GM12878 (cell line): ENCODE measurements around the gene NUP50. TPM values are rescaled to one million over a fixed set of nuclear protein-coding genes. Genes with fewer than 3 reads are reported as not detected.

Experiments used
- ATAC-seq: fragments of 200-7000 bp; cut with Tn5 transposase; 3 replicates; pipeline ENCODE4 v1.9.1; 2020; ENCODE audit warnings: mild to moderate bottlenecking, moderate library complexity
- BruUV-seq: library from RNA; stranded (reverse); fragments of 400-500 nt; replicated peaks from 2 replicates; lab custom pipeline; 2021; lab: Mats Ljungman, UMichigan
- CTCF ChIA-PET: fragments of 300-600 bp; sonication (Branson Sonifier 250); formaldehyde crosslinking; extraction: SDS; loops from one replicate; lab custom pipeline; 2021; ENCODE audit warnings: inconsistent platforms; lab: Yijun Ruan, JAX
- POLR2A ChIA-PET: fragments of 350-600 bp; formaldehyde crosslinking; extraction: SDS; loops from one replicate; lab custom pipeline; 2021; ENCODE audit warnings: inconsistent platforms; lab: Charles Lee
- RAD21 ChIA-PET: fragments of 300-600 bp; sonication (Branson Sonifier 250); formaldehyde crosslinking; loops from one replicate; lab custom pipeline; 2023; ENCODE audit warnings: antibody characterized with exemption; ENCODE audit not compliant: unreplicated experiment; lab: Charles Lee
- SMC1A ChIA-PET: fragments of 300-600 bp; sonication (Branson Sonifier 250); formaldehyde crosslinking; loops from one replicate; lab custom pipeline; 2023; ENCODE audit not compliant: unreplicated experiment, uncharacterized antibody; lab: Charles Lee
- DNase-seq: peaks from one replicate; pipeline ENCODE4 v3.0.0-alpha.2; 2011; ENCODE audit warnings: low read depth, low spot score
- FAIRE-seq: peaks from 3 replicates; lab custom pipeline; 2011; peaks lifted over from hg19 to GRCh38; lab: Jason Lieb, UNC
- H2AFZ ChIP-seq: 2 replicates; pipeline ENCODE4 v1.6.0; 2011; ENCODE audit warnings: low read depth, low read length, control low read depth; ENCODE audit not compliant: control insufficient read depth
- H3K27ac ChIP-seq: 2 replicates; pipeline ENCODE4 v1.5.1; 2011; ENCODE audit warnings: control low read depth; ENCODE audit not compliant: control insufficient read depth, insufficient read depth
- H3K27me3 ChIP-seq, 2 experiments: replicated peaks in 1 of 2; 2 replicates each; pipeline versions ENCODE4 v1.6.0 to v1.6.1; 2011; ENCODE audit warnings: low read length in 1 of 2; ENCODE audit not compliant: control insufficient read depth in 2 of 2, insufficient read depth in 2 of 2
- H3K36me3 ChIP-seq, 2 experiments: 2 replicates each; pipeline ENCODE4 v1.5.1; 2011; ENCODE audit warnings: low read length in 1 of 2; ENCODE audit not compliant: control insufficient read depth in 2 of 2, insufficient read depth in 2 of 2
- H3K4me1 ChIP-seq: 2 replicates; pipeline ENCODE4 v1.6.1; 2011; ENCODE audit warnings: mild to moderate bottlenecking, low read length, moderate library complexity, mixed read lengths; ENCODE audit not compliant: control insufficient read depth, insufficient read depth
- H3K4me2 ChIP-seq: 2 replicates; pipeline ENCODE4 v1.6.0; 2011; ENCODE audit warnings: control low read depth; ENCODE audit not compliant: control insufficient read depth, insufficient read depth
- H3K4me3 ChIP-seq: fragments of 200-600 bp; sonication (generic); 2 replicates; pipeline ENCODE4 v1.5.1; 2016
- H3K79me2 ChIP-seq: 2 replicates; pipeline ENCODE4 v1.6.0; 2011; ENCODE audit warnings: low read length; ENCODE audit not compliant: control insufficient read depth, insufficient read depth
- H3K9ac ChIP-seq: 2 replicates; pipeline ENCODE4 v1.8.0; 2011; ENCODE audit warnings: low read length, control low read depth, mixed read lengths; ENCODE audit not compliant: control insufficient read depth, insufficient read depth
- H3K9me3 ChIP-seq: replicated peaks from 3 replicates; pipeline ENCODE4 v1.5.1; 2011; ENCODE audit warnings: mild to moderate bottlenecking, low read length; ENCODE audit not compliant: control insufficient read depth, insufficient read depth
- H4K20me1 ChIP-seq: 2 replicates; pipeline ENCODE4 v1.6.0; 2011; ENCODE audit not compliant: control insufficient read depth, insufficient read depth
- BHLHE40 ChIP-seq, 2 experiments: fragments of 450-650 bp in 1 of 2; IDR thresholded peaks; 2 replicates each; pipeline ENCODE4 v1.6.1; 2011 to 2017; ENCODE audit warnings: low read depth in 2 of 2, borderline replicate concordance in 1 of 2, improper control_type of control experiment in 1 of 2, low read length in 1 of 2, mild to moderate bottlenecking in 1 of 2
- CEBPB ChIP-seq, 2 experiments: fragments of 150-350 bp in 1 of 2; IDR thresholded peaks; 2 replicates each; pipeline ENCODE4 v1.6.1; 2012 to 2014; ENCODE audit warnings: low read depth in 2 of 2, low read length in 2 of 2, borderline replicate concordance in 1 of 2, inconsistent platforms in 1 of 2
- CREB1 ChIP-seq: IDR thresholded peaks from 2 replicates; pipeline ENCODE4 v1.6.1; 2012; ENCODE audit warnings: low read depth, mild to moderate bottlenecking, inconsistent platforms
- MTA3 ChIP-seq: IDR thresholded peaks from 2 replicates; pipeline ENCODE4 v1.6.1; 2012; ENCODE audit warnings: low read length, inconsistent platforms, borderline replicate concordance
- SMAD5 ChIP-seq: IDR thresholded peaks from 2 replicates; pipeline ENCODE4 v1.6.1; 2016; ENCODE audit warnings: antibody characterized with exemption, low read depth
- TCF12 ChIP-seq: IDR thresholded peaks from 2 replicates; pipeline ENCODE4 v1.6.1; 2011; ENCODE audit warnings: low read depth, mild to moderate bottlenecking, low read length
- WGBS: methylation state at CpG from one replicate; pipeline ENCODE4 v1.1.6; 2016; ENCODE audit warnings: low lambda C conversion rate; ENCODE audit not compliant: insufficient replicate concordance, insufficient coverage; ENCODE audit errors: missing lambda C conversion rate; 5-methylcytosine and 5-hydroxymethylcytosine counted together
- in situ Hi-C: fragments of 300-500 bp; cut with MboI; formaldehyde crosslinking; loops from 9 replicates; pipeline ENCODE4 v1.14.3; 2018; ENCODE audit warnings: mixed read lengths
- intact Hi-C: fragments of 100-400 bp; cut with micrococcal nuclease; formaldehyde crosslinking; loops from one replicate; pipeline ENCODE4 v1.14.2; 2022; ENCODE audit not compliant: unreplicated experiment
- polyA plus RNA-seq, 11 experiments: library from polyadenylated mRNA; depleted of rRNA in 4 of 11; unstranded in 6 of 11; stranded (reverse) in 5 of 11; fragments of >200 nt; fragmentation: Nextera tagmentation in 4 of 11; fragmentation: Illumina TruSeq in 1 of 11; extraction: Ambion mirVana in 4 of 11; extraction: Trizol in 1 of 11; gene quantifications; 1 replicate in 1 of 11; 2 replicates in 10 of 11; pipeline versions ENCODE4 v1.2.1 to v1.2.3, GENCODE V29; 2011 to 2016; ENCODE audit warnings: inconsistent platforms in 2 of 11, missing spikeins in 2 of 11, low read depth in 1 of 11
- total RNA-seq, 4 experiments: library from RNA; depleted of rRNA in 3 of 4; stranded (reverse); fragments of >200 nt in 3 of 4; fragmentation: Illumina TruSeq in 1 of 4; extraction: Trizol in 1 of 4; gene quantifications; 2 replicates each; pipeline versions ENCODE4 v1.2.1 to v1.2.3, GENCODE V29; 2013 to 2021
- TF ChIP-seq, protein P1 (sequence below): fragments of 150-350 bp; IDR thresholded peaks from 2 replicates; pipeline ENCODE4 v1.6.1; 2014; ENCODE audit warnings: mild to moderate bottlenecking, low read depth, low read length
- TF ChIP-seq, protein P2 (sequence below): fragments of 450-650 bp; IDR thresholded peaks from 2 replicates; pipeline ENCODE4 v1.6.1; 2018; ENCODE audit warnings: borderline replicate concordance, mild to moderate bottlenecking; ENCODE audit not compliant: partially characterized antibody
- TF ChIP-seq, protein P3 (sequence below): IDR thresholded peaks from 2 replicates; pipeline ENCODE4 v1.6.1; 2011; ENCODE audit warnings: low read depth, mild to moderate bottlenecking, low read length, moderate library complexity, borderline replicate concordance; ENCODE audit errors: extremely low read depth
- TF ChIP-seq, protein P4 (sequence below): fragments of 450-650 bp; IDR thresholded peaks from 2 replicates; pipeline ENCODE4 v1.6.1; 2017; ENCODE audit warnings: antibody characterized with exemption, mild to moderate bottlenecking, moderate library complexity

Gene NUP50
- total and polyA plus RNA-seq, 10 of the 15 experiments (the other 5 are each of a cell fraction or from before 2014, with no cell fraction given) = 36.8 to 125 (median 78.8) TPM

DNA sequence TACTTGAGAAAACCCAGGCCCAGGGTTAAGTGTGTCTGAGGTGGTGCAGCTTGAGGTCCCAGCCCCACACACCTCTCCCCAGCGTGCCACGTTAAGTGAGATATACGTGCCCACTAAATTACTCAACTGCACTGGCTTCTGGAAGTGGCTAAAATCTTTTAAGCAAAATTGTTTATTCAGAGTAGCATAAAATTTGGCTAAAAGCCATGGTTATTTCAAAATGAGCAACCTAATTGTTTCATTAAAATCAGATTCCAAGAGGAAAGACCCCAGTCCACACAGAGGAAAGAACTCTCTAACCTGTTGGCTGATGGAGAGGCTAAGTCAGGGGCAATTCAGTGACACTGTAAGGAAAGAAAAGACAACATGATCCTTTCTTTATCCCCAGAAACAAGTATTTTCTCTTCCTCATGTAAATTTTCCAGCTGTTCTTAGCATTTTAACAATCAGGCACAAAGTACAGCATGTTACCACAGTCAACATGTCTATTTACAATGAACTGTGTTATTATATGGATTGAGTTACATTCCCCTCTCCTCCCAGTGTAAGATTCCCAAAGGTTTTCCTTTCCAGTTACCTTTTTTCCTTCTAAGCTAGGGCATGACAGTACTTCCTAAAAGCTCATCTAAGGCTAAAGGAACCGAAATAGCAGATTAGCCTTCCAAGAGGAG is 26.6 kb downstream of the NUP50 start:
- in situ Hi-C loops = no loop called here
- no peaks in the 10 kb centered on the region for H3K27me3 ChIP-seq
- no peak overlapping the region for H2AFZ ChIP-seq
- H3K4me2 ChIP-seq = no peak overlapping the region
- DNase-seq (no peak), ATAC-seq (no peak), FAIRE-seq (no peak)
- H3K4me3 ChIP-seq = no peak overlapping the region
- CTCF ChIA-PET = interaction anchor here (0.9 kb wide), 1 partner anchor 73 kb away, joined by 3 read pairs; no protein-coding TSS in a partner anchor
- intact Hi-C loops = no loop called here
- no peaks in the 10 kb centered on the region for H3K9me3 ChIP-seq
- no TSS peak for BruUV-seq
- SMC1A ChIA-PET = interaction anchor here (2.4 kb wide), 1 partner anchor 73 kb away, joined by 8 read pairs; no protein-coding TSS in a partner anchor
- H3K9ac ChIP-seq = no peak overlapping the region
- POLR2A ChIA-PET = no interaction called here
- H4K20me1 ChIP-seq = no peaks in the 10 kb centered on the region
- WGBS = 99% methylated on average over 4 of the region's 4 CpGs
- no peaks in the 10 kb centered on the region for H3K79me2 ChIP-seq
- H3K4me1 ChIP-seq = no peaks in the 10 kb centered on the region
- H3K36me3 ChIP-seq = peaks cover 1 to 20% of the 10 kb centered on the region in 2 experiments
- RAD21 ChIA-PET = no interaction called here
- no peak overlapping the region for H3K27ac ChIP-seq
- no peak for TF ChIP-seq SMAD5
- TF ChIP-seq, protein P1, sequence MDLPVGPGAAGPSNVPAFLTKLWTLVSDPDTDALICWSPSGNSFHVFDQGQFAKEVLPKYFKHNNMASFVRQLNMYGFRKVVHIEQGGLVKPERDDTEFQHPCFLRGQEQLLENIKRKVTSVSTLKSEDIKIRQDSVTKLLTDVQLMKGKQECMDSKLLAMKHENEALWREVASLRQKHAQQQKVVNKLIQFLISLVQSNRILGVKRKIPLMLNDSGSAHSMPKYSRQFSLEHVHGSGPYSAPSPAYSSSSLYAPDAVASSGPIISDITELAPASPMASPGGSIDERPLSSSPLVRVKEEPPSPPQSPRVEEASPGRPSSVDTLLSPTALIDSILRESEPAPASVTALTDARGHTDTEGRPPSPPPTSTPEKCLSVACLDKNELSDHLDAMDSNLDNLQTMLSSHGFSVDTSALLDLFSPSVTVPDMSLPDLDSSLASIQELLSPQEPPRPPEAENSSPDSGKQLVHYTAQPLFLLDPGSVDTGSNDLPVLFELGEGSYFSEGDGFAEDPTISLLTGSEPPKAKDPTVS = no peak
- TF ChIP-seq CREB1 = no peak
- TF ChIP-seq CEBPB (IDR thresholded peaks at IDR 0.05; ENCODE audit: borderline replicate concordance in 1 of 2, low read depth in 2 of 2, low read length in 2 of 2) = no peak
- TF ChIP-seq, protein P2, sequence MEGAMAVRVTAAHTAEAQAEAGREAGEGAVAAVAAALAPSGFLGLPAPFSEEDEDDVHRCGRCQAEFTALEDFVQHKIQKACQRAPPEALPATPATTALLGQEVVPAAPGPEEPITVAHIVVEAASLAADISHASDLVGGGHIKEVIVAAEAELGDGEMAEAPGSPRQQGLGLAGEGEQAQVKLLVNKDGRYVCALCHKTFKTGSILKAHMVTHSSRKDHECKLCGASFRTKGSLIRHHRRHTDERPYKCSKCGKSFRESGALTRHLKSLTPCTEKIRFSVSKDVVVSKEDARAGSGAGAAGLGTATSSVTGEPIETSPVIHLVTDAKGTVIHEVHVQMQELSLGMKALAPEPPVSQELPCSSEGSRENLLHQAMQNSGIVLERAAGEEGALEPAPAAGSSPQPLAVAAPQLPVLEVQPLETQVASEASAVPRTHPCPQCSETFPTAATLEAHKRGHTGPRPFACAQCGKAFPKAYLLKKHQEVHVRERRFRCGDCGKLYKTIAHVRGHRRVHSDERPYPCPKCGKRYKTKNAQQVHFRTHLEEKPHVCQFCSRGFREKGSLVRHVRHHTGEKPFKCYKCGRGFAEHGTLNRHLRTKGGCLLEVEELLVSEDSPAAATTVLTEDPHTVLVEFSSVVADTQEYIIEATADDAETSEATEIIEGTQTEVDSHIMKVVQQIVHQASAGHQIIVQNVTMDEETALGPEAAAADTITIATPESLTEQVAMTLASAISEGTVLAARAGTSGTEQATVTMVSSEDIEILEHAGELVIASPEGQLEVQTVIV = no peak
- TF ChIP-seq MTA3 = no peak
- TF ChIP-seq, protein P3, sequence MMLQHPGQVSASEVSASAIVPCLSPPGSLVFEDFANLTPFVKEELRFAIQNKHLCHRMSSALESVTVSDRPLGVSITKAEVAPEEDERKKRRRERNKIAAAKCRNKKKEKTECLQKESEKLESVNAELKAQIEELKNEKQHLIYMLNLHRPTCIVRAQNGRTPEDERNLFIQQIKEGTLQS = no peak
- no peak for TF ChIP-seq TCF12
- TF ChIP-seq BHLHE40 (IDR thresholded peaks at IDR 0.05; ENCODE audit: borderline replicate concordance in 1 of 2, low read depth in 2 of 2, low read length in 1 of 2) = no peak
- TF ChIP-seq, protein P4, sequence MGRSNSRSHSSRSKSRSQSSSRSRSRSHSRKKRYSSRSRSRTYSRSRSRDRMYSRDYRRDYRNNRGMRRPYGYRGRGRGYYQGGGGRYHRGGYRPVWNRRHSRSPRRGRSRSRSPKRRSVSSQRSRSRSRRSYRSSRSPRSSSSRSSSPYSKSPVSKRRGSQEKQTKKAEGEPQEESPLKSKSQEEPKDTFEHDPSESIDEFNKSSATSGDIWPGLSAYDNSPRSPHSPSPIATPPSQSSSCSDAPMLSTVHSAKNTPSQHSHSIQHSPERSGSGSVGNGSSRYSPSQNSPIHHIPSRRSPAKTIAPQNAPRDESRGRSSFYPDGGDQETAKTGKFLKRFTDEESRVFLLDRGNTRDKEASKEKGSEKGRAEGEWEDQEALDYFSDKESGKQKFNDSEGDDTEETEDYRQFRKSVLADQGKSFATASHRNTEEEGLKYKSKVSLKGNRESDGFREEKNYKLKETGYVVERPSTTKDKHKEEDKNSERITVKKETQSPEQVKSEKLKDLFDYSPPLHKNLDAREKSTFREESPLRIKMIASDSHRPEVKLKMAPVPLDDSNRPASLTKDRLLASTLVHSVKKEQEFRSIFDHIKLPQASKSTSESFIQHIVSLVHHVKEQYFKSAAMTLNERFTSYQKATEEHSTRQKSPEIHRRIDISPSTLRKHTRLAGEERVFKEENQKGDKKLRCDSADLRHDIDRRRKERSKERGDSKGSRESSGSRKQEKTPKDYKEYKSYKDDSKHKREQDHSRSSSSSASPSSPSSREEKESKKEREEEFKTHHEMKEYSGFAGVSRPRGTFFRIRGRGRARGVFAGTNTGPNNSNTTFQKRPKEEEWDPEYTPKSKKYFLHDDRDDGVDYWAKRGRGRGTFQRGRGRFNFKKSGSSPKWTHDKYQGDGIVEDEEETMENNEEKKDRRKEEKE = no peak
